ENCODE results near the gene ANKRD52. TPM values are rescaled to one million over a fixed set of nuclear protein-coding genes. Genes with fewer than 3 reads are reported as not detected.
A peak's percentile ranks its signal among the peaks of the same experiment; 100 is the strongest.

ANKRD52 gene
- total and polyA plus RNA-seq, 10 of the 15 experiments (the other 5 are each of a cell fraction or from before 2014, with no cell fraction given) = 0.90 to 55.3 (median 16.1) TPM

DNA sequence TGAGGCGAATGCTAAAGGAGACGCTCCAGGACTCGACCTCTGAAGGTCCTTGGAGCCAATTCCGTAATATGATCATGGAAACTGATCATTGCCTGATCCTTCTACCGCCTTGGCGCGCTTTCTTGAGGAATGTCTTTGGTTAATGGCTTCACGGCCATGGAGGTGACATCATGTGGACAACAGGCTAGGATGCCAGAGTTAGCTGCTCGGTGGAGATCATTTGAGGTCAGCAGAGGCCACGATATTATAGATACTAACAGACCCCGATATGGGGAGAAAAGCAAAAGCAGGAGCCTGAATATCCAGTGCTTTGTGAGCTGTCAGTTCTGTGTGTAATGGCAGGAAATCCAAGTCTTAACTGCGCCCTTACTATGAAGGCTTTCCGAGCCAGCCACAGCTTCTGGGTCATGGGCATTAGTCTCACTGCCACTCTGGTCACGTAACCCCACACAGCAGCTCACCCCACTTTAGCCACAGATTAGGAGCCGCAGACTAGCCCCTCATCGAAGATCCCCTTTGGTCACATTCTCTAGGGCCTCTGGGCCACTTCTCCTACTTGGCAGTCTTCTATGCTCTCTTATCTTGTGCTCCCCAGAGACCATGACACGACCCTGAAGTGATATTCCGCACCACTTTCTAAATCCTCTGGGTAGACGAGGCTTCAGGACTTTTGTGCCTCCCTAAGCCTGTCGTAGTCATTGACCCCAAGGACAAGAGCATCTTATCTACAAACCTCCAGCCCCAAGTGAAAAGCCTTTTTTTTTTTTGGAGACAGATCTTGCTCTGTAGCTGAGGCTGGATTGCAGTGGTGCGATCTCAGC lies 42.7 kb upstream of the ANKRD52 start (continued):
- TF ChIP-seq, protein P1, sequence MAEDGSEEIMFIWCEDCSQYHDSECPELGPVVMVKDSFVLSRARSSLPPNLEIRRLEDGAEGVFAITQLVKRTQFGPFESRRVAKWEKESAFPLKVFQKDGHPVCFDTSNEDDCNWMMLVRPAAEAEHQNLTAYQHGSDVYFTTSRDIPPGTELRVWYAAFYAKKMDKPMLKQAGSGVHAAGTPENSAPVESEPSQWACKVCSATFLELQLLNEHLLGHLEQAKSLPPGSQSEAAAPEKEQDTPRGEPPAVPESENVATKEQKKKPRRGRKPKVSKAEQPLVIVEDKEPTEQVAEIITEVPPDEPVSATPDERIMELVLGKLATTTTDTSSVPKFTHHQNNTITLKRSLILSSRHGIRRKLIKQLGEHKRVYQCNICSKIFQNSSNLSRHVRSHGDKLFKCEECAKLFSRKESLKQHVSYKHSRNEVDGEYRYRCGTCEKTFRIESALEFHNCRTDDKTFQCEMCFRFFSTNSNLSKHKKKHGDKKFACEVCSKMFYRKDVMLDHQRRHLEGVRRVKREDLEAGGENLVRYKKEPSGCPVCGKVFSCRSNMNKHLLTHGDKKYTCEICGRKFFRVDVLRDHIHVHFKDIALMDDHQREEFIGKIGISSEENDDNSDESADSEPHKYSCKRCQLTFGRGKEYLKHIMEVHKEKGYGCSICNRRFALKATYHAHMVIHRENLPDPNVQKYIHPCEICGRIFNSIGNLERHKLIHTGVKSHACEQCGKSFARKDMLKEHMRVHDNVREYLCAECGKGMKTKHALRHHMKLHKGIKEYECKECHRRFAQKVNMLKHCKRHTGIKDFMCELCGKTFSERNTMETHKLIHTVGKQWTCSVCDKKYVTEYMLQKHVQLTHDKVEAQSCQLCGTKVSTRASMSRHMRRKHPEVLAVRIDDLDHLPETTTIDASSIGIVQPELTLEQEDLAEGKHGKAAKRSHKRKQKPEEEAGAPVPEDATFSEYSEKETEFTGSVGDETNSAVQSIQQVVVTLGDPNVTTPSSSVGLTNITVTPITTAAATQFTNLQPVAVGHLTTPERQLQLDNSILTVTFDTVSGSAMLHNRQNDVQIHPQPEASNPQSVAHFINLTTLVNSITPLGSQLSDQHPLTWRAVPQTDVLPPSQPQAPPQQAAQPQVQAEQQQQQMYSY (CRISPR knock-in tag; IDR thresholded peaks at IDR 0.05) = no peak
- TF ChIP-seq, protein P2, sequence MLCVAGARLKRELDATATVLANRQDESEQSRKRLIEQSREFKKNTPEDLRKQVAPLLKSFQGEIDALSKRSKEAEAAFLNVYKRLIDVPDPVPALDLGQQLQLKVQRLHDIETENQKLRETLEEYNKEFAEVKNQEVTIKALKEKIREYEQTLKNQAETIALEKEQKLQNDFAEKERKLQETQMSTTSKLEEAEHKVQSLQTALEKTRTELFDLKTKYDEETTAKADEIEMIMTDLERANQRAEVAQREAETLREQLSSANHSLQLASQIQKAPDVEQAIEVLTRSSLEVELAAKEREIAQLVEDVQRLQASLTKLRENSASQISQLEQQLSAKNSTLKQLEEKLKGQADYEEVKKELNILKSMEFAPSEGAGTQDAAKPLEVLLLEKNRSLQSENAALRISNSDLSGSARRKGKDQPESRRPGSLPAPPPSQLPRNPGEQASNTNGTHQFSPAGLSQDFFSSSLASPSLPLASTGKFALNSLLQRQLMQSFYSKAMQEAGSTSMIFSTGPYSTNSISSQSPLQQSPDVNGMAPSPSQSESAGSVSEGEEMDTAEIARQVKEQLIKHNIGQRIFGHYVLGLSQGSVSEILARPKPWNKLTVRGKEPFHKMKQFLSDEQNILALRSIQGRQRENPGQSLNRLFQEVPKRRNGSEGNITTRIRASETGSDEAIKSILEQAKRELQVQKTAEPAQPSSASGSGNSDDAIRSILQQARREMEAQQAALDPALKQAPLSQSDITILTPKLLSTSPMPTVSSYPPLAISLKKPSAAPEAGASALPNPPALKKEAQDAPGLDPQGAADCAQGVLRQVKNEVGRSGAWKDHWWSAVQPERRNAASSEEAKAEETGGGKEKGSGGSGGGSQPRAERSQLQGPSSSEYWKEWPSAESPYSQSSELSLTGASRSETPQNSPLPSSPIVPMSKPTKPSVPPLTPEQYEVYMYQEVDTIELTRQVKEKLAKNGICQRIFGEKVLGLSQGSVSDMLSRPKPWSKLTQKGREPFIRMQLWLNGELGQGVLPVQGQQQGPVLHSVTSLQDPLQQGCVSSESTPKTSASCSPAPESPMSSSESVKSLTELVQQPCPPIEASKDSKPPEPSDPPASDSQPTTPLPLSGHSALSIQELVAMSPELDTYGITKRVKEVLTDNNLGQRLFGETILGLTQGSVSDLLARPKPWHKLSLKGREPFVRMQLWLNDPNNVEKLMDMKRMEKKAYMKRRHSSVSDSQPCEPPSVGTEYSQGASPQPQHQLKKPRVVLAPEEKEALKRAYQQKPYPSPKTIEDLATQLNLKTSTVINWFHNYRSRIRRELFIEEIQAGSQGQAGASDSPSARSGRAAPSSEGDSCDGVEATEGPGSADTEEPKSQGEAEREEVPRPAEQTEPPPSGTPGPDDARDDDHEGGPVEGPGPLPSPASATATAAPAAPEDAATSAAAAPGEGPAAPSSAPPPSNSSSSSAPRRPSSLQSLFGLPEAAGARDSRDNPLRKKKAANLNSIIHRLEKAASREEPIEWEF (IDR thresholded peaks at IDR 0.05; ENCODE audit: insufficient replicate concordance, low read depth, low read length) = no peak
- TF ChIP-seq JUND (IDR thresholded peaks at IDR 0.05; ENCODE audit: low read depth, low read length) (no peak), NR2F1 (conservative IDR thresholded peaks at IDR 0.05) (peak; percentile 5; the same call in 1 of the 2 replicates), ZNF207 (IDR thresholded peaks at IDR 0.05; ENCODE audit: borderline replicate concordance) (no peak), NRF1 (conservative IDR thresholded peaks at IDR 0.05; ENCODE audit: low read depth, low read length) (no peak), SP1 (IDR thresholded peaks at IDR 0.05; ENCODE audit: low read depth, low read length) (no peak), RB1 (IDR thresholded peaks at IDR 0.05; ENCODE audit: borderline replicate concordance) (no peak; the same call in 1 of the 2 replicates)
- TF ChIP-seq, protein P3, sequence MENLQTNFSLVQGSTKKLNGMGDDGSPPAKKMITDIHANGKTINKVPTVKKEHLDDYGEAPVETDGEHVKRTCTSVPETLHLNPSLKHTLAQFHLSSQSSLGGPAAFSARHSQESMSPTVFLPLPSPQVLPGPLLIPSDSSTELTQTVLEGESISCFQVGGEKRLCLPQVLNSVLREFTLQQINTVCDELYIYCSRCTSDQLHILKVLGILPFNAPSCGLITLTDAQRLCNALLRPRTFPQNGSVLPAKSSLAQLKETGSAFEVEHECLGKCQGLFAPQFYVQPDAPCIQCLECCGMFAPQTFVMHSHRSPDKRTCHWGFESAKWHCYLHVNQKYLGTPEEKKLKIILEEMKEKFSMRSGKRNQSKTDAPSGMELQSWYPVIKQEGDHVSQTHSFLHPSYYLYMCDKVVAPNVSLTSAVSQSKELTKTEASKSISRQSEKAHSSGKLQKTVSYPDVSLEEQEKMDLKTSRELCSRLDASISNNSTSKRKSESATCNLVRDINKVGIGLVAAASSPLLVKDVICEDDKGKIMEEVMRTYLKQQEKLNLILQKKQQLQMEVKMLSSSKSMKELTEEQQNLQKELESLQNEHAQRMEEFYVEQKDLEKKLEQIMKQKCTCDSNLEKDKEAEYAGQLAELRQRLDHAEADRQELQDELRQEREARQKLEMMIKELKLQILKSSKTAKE (IDR thresholded peaks at IDR 0.05; ENCODE audit: low read depth, poor library complexity, severe bottlenecking) = no peak
- TF ChIP-seq, protein P4, sequence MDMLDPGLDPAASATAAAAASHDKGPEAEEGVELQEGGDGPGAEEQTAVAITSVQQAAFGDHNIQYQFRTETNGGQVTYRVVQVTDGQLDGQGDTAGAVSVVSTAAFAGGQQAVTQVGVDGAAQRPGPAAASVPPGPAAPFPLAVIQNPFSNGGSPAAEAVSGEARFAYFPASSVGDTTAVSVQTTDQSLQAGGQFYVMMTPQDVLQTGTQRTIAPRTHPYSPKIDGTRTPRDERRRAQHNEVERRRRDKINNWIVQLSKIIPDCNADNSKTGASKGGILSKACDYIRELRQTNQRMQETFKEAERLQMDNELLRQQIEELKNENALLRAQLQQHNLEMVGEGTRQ (IDR thresholded peaks at IDR 0.05; ENCODE audit: borderline replicate concordance, low read depth, low read length) = no peak

All from GM12878 (cell line).